H9 (cell line): Measurements from ENCODE around the gene WDR82. TPM values are rescaled to one million over a fixed set of nuclear protein-coding genes. Genes with fewer than 3 reads are reported as not detected.

Experiments used
- DNase-seq: peaks from one replicate; pipeline ENCODE4 v3.0.0-alpha.2; 2017
- H2AFZ ChIP-seq: one replicate; pipeline ENCODE4 v1.6.1; 2013; ENCODE audit warnings: mild to moderate bottlenecking, low read length, control low read depth, moderate library complexity
- H2AK5ac ChIP-seq: 2 replicates; pipeline ENCODE4 v1.6.1; 2013; ENCODE audit warnings: low read length, control low read depth, mixed read lengths; ENCODE audit not compliant: insufficient read length
- H2BK120ac ChIP-seq: one replicate; pipeline ENCODE4 v1.6.1; 2013; ENCODE audit warnings: low read depth, mild to moderate bottlenecking, low read length, control low read depth, inconsistent platforms; ENCODE audit not compliant: poor library complexity, severe bottlenecking
- H2BK12ac ChIP-seq: 2 replicates; pipeline ENCODE4 v1.6.1; 2013; ENCODE audit warnings: low read length, control low read depth, mixed read lengths, low read depth; ENCODE audit not compliant: insufficient read length
- H2BK15ac ChIP-seq: 2 replicates; pipeline ENCODE4 v1.6.1; 2013; ENCODE audit warnings: low read depth, low read length, control low read depth
- H2BK20ac ChIP-seq: one replicate; pipeline ENCODE4 v1.6.1; 2013; ENCODE audit warnings: low read depth, mild to moderate bottlenecking, low read length, control low read depth, inconsistent platforms; ENCODE audit not compliant: poor library complexity, severe bottlenecking
- H2BK5ac ChIP-seq: 2 replicates; pipeline ENCODE4 v1.6.1; 2013; ENCODE audit warnings: low read length, control low read depth, mixed read lengths; ENCODE audit not compliant: insufficient read length
- H3K14ac ChIP-seq: 2 replicates; pipeline ENCODE4 v1.6.1; 2013; ENCODE audit warnings: low read length, control low read depth; ENCODE audit not compliant: insufficient read depth
- H3K18ac ChIP-seq: 2 replicates; pipeline ENCODE4 v1.6.1; 2013; ENCODE audit warnings: low read depth, mild to moderate bottlenecking, mixed read lengths, low read length, control low read depth; ENCODE audit not compliant: insufficient read length
- H3K23ac ChIP-seq: 2 replicates; pipeline ENCODE4 v1.6.1; 2013; ENCODE audit warnings: low read length, control low read depth, mixed read lengths, low read depth; ENCODE audit not compliant: insufficient read length
- H3K23me2 ChIP-seq: 2 replicates; pipeline ENCODE4 v1.6.1; 2013; ENCODE audit warnings: low read depth, mild to moderate bottlenecking, mixed read lengths, low read length, control low read depth; ENCODE audit not compliant: insufficient read length, poor library complexity, severe bottlenecking
- H3K27ac ChIP-seq: 2 replicates; pipeline ENCODE4 v1.5.1; 2013; ENCODE audit warnings: low read length, control low read depth, mixed read lengths, low read depth; ENCODE audit not compliant: insufficient read length
- H3K27me3 ChIP-seq: 2 replicates; pipeline ENCODE4 v1.6.1; 2013; ENCODE audit warnings: low read length, control low read depth, inconsistent platforms; ENCODE audit not compliant: insufficient read depth
- H3K4ac ChIP-seq: 2 replicates; pipeline ENCODE4 v1.6.1; 2013; ENCODE audit warnings: low read depth, mild to moderate bottlenecking, control low read depth, inconsistent platforms, low read length, moderate library complexity
- H3K4me1 ChIP-seq: 2 replicates; pipeline ENCODE4 v1.6.1; 2013; ENCODE audit warnings: low read length, control low read depth, inconsistent platforms; ENCODE audit not compliant: insufficient read depth
- H3K4me2 ChIP-seq: 2 replicates; pipeline ENCODE4 v1.6.1; 2013; ENCODE audit warnings: low read length, control low read depth, mixed read lengths; ENCODE audit not compliant: insufficient read length, insufficient read depth
- H3K56ac ChIP-seq: 2 replicates; pipeline ENCODE4 v1.6.1; 2013; ENCODE audit warnings: low read depth, mild to moderate bottlenecking, mixed read lengths, low read length, control low read depth; ENCODE audit not compliant: insufficient read length
- H3K79me1 ChIP-seq: 2 replicates; pipeline ENCODE4 v1.6.1; 2013; ENCODE audit warnings: low read depth, mild to moderate bottlenecking, moderate library complexity, low read length, control low read depth, inconsistent platforms; ENCODE audit not compliant: insufficient read depth, poor library complexity, severe bottlenecking
- H3K79me2 ChIP-seq: 2 replicates; pipeline ENCODE4 v1.6.1; 2013; ENCODE audit warnings: low read length, control low read depth, inconsistent platforms; ENCODE audit not compliant: insufficient read depth
- H3K9ac ChIP-seq: 2 replicates; pipeline ENCODE4 v1.6.1; 2013; ENCODE audit warnings: low read length, control low read depth, mixed read lengths; ENCODE audit not compliant: insufficient read length; ENCODE audit errors: extremely low read depth
- H3K9me3 ChIP-seq: one replicate; pipeline ENCODE4 v1.6.1; 2013; ENCODE audit warnings: low read depth, low read length, inconsistent platforms; ENCODE audit not compliant: control insufficient read depth
- H3T11ph ChIP-seq: one replicate; pipeline ENCODE4 v1.6.1; 2013; ENCODE audit warnings: mild to moderate bottlenecking, low read length, control low read depth, inconsistent platforms
- H4K20me1 ChIP-seq: one replicate; pipeline ENCODE4 v1.6.1; 2013; ENCODE audit not compliant: control insufficient read depth, insufficient read length, insufficient read depth
- H4K5ac ChIP-seq: 2 replicates; pipeline ENCODE4 v1.6.1; 2013; ENCODE audit warnings: low read depth, mild to moderate bottlenecking, mixed read lengths, low read length, control low read depth; ENCODE audit not compliant: insufficient read length
- H4K8ac ChIP-seq: replicated peaks from 2 replicates; pipeline ENCODE4 v1.6.1; 2013; ENCODE audit warnings: low read length, control low read depth, mixed read lengths, low read depth; ENCODE audit not compliant: insufficient read length
- H4K91ac ChIP-seq: 2 replicates; pipeline ENCODE4 v1.6.1; 2013; ENCODE audit warnings: low read depth, mild to moderate bottlenecking, moderate library complexity, mixed read lengths, low read length, control low read depth; ENCODE audit not compliant: insufficient read length
- H3K27ac Mint-ChIP-seq, 3 experiments: 2 replicates in 2 of 3; 3 replicates in 1 of 3; pipeline ENCODE4 v1.8.0; 2020 to 2021; ENCODE audit warnings: mixed read lengths in 3 of 3, mild to moderate bottlenecking in 1 of 3, moderate library complexity in 1 of 3
- H3K27me3 Mint-ChIP-seq: 2 replicates; pipeline ENCODE4 v1.8.0; 2021; ENCODE audit warnings: low read depth, mild to moderate bottlenecking, moderate library complexity, mixed read lengths
- H3K36me3 Mint-ChIP-seq, 3 experiments: 2 replicates in 2 of 3; 3 replicates in 1 of 3; pipeline ENCODE4 v1.8.0; 2020 to 2021; ENCODE audit warnings: low read depth in 3 of 3, mixed read lengths in 3 of 3; ENCODE audit not compliant: insufficient read depth in 1 of 3
- H3K4me1 Mint-ChIP-seq, 2 experiments: 2 replicates each; pipeline ENCODE4 v1.8.0; 2020; ENCODE audit warnings: mixed read lengths in 2 of 2
- H3K4me3 Mint-ChIP-seq, 2 experiments: 2 replicates in 1 of 2; 3 replicates in 1 of 2; pipeline ENCODE4 v1.8.0; 2020 to 2021; ENCODE audit warnings: mild to moderate bottlenecking in 2 of 2, mixed read lengths in 2 of 2, moderate library complexity in 1 of 2
- H3K9me3 Mint-ChIP-seq, 2 experiments: 2 replicates in 1 of 2; 3 replicates in 1 of 2; pipeline ENCODE4 v1.8.0; 2020; ENCODE audit warnings: mild to moderate bottlenecking in 2 of 2, mixed read lengths in 2 of 2, moderate library complexity in 1 of 2
- WGBS: extraction: QIAGEN DNeasy Blood & Tissue Kit; methylation state at CpG from one replicate; pipeline ENCODE4 v1.1.7; 2013; ENCODE audit warnings: missing lambda C conversion rate, low lambda C conversion rate, mixed read lengths; ENCODE audit not compliant: insufficient read length; ENCODE audit errors: extremely low coverage; 5-methylcytosine and 5-hydroxymethylcytosine counted together
- total RNA-seq: library from RNA; stranded (reverse); gene quantifications from 2 replicates; pipeline ENCODE4 v1.2.1, GENCODE V29; 2021
- TF ChIP-seq, protein P1 (sequence below): fragments of 200-600 bp; sonication (generic); conservative IDR thresholded peaks from 3 replicates; pipeline ENCODE4 v1.8.0; 2021; ENCODE audit warnings: antibody characterized with exemption, mild to moderate bottlenecking

Gene WDR82
- total RNA-seq, 1 experiment from 2014 or later, result 83.1 TPM

DNA sequence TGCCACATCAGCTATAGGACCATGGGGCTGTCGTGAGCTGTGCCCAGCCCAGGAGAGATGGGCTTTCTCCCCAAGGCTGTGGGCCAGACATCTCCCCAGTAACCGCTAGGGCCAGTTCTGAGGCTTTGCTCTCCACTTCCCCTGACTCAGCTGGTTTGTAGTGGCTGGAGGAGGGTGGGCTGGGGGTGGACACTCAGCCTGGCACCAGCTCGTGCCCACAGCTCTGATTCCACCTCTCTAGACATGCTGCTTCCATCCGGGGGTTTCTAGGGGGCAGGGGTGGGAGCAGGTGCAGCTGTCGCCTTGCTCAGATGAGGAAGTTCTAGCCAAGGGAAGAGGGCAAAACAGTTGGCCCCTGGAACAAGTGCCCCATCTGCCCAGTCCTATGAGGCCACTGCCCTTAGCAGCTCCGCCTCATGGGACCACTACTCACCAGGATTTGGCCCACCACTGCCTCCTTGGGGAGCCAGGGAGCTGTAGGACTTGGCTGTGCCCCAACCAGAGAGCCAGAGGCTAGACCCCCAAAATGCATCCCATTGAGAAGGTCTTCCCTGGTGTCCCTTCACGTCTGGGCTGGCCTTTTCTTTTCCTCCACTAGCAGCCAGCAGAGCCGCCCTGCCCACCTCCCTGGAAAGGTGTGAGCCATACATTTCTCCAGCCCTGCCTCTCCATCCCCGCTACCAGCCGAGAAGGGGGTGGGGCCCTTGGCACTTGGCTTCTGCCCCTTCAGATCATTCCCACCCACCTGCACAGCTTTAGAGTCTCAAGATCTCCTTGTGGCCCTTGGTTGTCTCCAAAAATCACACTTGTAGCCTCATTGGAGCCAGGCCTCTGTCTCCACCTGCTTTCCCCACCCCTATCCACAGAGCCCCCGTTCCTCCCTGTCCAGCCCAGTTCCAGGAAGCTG, 19.0 kb upstream of the WDR82 start:
- no peak overlapping the region for H2BK12ac ChIP-seq
- no peaks in the 10 kb centered on the region; a peak in 1 of 7 replicates for H3K36me3 Mint-ChIP-seq
- H2BK15ac ChIP-seq, result no peak overlapping the region
- H2BK120ac ChIP-seq, result no peak overlapping the region
- H3K4me3 Mint-ChIP-seq, result peak overlapping the region in 1 of 2 experiments; percentile 64; a peak in 2 of 5 replicates
- no peak overlapping the region for H4K5ac ChIP-seq
- H4K20me1 ChIP-seq, result no peaks in the 10 kb centered on the region
- H3K27ac ChIP-seq, result no peak overlapping the region
- no peak overlapping the region for H3K4me2 ChIP-seq
- H3K4ac ChIP-seq, result no peak overlapping the region
- H3T11ph ChIP-seq, result no peak overlapping the region
- no peak overlapping the region for H2BK5ac ChIP-seq
- H3K79me2 ChIP-seq, result no peaks in the 10 kb centered on the region
- no peak overlapping the region for H2BK20ac ChIP-seq
- peaks cover 2% of the 10 kb centered on the region; the same call in 1 of the 2 replicates for H3K4me1 ChIP-seq
- H3K18ac ChIP-seq, result no peak overlapping the region
- H4K91ac ChIP-seq, result no peak overlapping the region
- TF ChIP-seq, protein P1, sequence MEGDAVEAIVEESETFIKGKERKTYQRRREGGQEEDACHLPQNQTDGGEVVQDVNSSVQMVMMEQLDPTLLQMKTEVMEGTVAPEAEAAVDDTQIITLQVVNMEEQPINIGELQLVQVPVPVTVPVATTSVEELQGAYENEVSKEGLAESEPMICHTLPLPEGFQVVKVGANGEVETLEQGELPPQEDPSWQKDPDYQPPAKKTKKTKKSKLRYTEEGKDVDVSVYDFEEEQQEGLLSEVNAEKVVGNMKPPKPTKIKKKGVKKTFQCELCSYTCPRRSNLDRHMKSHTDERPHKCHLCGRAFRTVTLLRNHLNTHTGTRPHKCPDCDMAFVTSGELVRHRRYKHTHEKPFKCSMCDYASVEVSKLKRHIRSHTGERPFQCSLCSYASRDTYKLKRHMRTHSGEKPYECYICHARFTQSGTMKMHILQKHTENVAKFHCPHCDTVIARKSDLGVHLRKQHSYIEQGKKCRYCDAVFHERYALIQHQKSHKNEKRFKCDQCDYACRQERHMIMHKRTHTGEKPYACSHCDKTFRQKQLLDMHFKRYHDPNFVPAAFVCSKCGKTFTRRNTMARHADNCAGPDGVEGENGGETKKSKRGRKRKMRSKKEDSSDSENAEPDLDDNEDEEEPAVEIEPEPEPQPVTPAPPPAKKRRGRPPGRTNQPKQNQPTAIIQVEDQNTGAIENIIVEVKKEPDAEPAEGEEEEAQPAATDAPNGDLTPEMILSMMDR, result no peak
- no peak for DNase-seq
- peaks cover 10% of the 10 kb centered on the region for H3K23me2 ChIP-seq
- no peak overlapping the region for H3K23ac ChIP-seq
- H3K79me1 ChIP-seq, result no peaks in the 10 kb centered on the region
- no peak overlapping the region for H3K14ac ChIP-seq
- no peak overlapping the region for H3K56ac ChIP-seq
- no peak overlapping the region for H2AFZ ChIP-seq
- peaks cover 23 to 28% of the 10 kb centered on the region in 2 experiments for H3K4me1 Mint-ChIP-seq
- no peak overlapping the region for H2AK5ac ChIP-seq
- 0 out of 7 replicates have a peak overlapping the region, but pooled peaks of 1 of the 3 experiments have one; percentile 57 for H3K27ac Mint-ChIP-seq
- no peak overlapping the region for H4K8ac ChIP-seq
- H3K27me3 ChIP-seq, result no peaks in the 10 kb centered on the region
- H3K27me3 Mint-ChIP-seq, result peaks cover 11% of the 10 kb centered on the region
- no CpG with 5 or more reads among the region's 11 CpGs for WGBS
- no peaks in the 10 kb centered on the region for H3K9me3 Mint-ChIP-seq
- no peak overlapping the region for H3K9ac ChIP-seq
- no peaks in the 10 kb centered on the region for H3K9me3 ChIP-seq
